Omental fat pad (tissue), 4 donors: ENCODE results near the gene PARK7. TPM values are rescaled to one million over a fixed set of nuclear protein-coding genes. Genes with fewer than 3 reads are reported as not detected.
A peak's percentile ranks its signal among the peaks of the same experiment; 100 is the strongest.
"Not testable (repeated sequence)": the region's sequence is repeated elsewhere in the genome, so short reads cannot be mapped to it uniquely, and the experiment has no call there.

Experiments used
- ATAC-seq: fragments of 150-250 bp; one replicate; pipeline ENCODE4 v1.9.1; 2016; ENCODE audit warnings: mild to moderate bottlenecking, moderate library complexity; ENCODE audit not compliant: low FRiP score
- DNase-seq: peaks from one replicate; pipeline ENCODE4 v3.0.0-alpha.2; 2019; ENCODE audit warnings: low spot score
- CTCF ChIP-seq, 3 donors: fragments of 450-650 bp; IDR thresholded peaks; one replicate each; pipeline ENCODE4 v1.5.1; 2016 to 2017; ENCODE audit warnings: antibody characterized with exemption in 3 of 3, mild to moderate bottlenecking in 3 of 3, moderate library complexity in 2 of 3
- total RNA-seq, 4 donors: library from RNA; depleted of rRNA; stranded (reverse); fragments of >200 nt; gene quantifications; one replicate each; pipeline ENCODE4 v1.1.0, GENCODE V29; 2016

Gene PARK7
- total RNA-seq, 4 donors from 2014 or later: 151 to 260 (median 216) TPM

- TF ChIP-seq CTCF (IDR thresholded peaks at IDR 0.05): no peak
- ATAC-seq (no peak), DNase-seq (no peak)
These were observed 18.3 kb upstream of the PARK7 start for GRCh38 chr1:7943251-7943650.

- TF ChIP-seq CTCF (IDR thresholded peaks at IDR 0.05): no peak
- no peak for ATAC-seq
- DNase-seq: no peak
These were observed 12.6 kb upstream of the PARK7 start for GRCh38 chr1:7948960-7949359.

- not testable (repeated sequence) for ATAC-seq, DNase-seq
These were observed 8.7 kb upstream of the PARK7 start for GRCh38 chr1:7952791-7953190.

- ATAC-seq (peak; percentile 96), DNase-seq (peak; percentile 79)
- no peak for TF ChIP-seq CTCF (IDR thresholded peaks at IDR 0.05)
These were observed 7.5 kb upstream of the PARK7 start for GRCh38 chr1:7953850-7954609.

- DNase-seq (no peak), ATAC-seq (no peak)
- no peak for TF ChIP-seq CTCF (IDR thresholded peaks at IDR 0.05)
These were observed 6.8 kb upstream of the PARK7 start for GRCh38 chr1:7954683-7955082.

- ATAC-seq: no peak
- DNase-seq: no peak
- no peak for TF ChIP-seq CTCF (IDR thresholded peaks at IDR 0.05)
These were observed 5.1 kb upstream of the PARK7 start for GRCh38 chr1:7956218-7957032.

- DNase-seq: no peak
- no peak for TF ChIP-seq CTCF (IDR thresholded peaks at IDR 0.05)
- ATAC-seq: no peak
These were observed 1.3 kb upstream of the PARK7 start for GRCh38 chr1:7960165-7960564.
